ENCODE results near the gene PSME3.

PSME3 gene

DNA sequence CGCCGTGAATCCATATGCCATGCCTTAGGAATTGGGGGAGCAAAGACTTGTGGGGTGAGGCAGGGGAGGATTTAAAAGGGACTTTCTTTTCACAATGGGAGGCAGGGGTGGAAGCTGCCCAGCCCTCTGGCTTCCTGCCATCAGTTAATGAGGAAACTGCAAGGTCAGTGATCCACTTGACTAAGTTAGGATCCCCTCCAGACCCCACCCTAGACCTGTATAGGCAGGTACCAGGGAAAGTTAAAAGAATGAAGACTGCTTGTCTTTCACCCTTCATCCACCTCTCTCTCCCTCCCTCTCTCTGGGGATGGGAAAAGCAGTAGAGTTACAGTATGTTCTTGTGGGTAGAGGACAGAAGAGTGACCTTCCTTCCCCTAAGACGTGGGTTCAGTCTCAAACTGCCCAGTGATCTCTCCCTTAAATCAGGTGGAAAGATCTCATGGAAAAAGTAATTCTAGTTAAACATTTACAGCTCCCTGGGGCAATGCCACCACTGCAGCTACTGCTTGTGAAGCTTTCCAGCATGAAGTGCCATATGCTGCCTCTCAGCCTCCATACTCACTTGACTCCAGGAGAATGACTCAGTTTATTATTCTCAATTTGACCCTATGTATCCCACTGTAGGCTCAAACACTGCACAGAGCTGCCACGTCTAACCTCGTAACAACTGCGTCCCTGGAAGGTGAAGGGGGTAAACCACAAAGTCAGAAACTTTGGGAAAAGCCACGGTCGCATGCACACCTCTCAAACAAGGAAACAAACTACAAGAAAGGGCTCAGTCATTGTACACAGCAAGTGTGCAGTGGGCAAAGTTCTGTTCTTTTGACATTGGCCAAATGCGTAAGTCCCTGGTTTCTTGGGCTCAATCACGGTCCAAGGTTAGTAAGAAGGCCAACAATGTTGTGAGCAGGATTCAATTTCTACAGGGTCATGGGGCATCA, 35.9 kb upstream of the PSME3 start:
- Histone ChIP-seq H3K9me3 (no peaks in the 10 kb centered on the region), H3K27ac (no peak overlapping the region)
- intact Hi-C loops (cut with DNase I; ENCODE audit: low total_unique reads), result no loop called here

GRCh38 chr17:42798011-42798382, 35.2 kb upstream of the PSME3 start:
- DNase-seq, result no peak
- Histone ChIP-seq H3K4me1 (peaks cover 0 to 22% (median 19%) of the 10 kb centered on the region in 4 donors), H3K27me3 (no peaks in the 10 kb centered on the region), H3K9me3 (no peaks in the 10 kb centered on the region), H3K4me3 (peak overlapping the region; percentile 61 to 65), H3K36me3 (peaks cover 0 to 21% (median 4%) of the 10 kb centered on the region in 3 donors), H3K27ac (peak overlapping the region; percentile 67)
- intact Hi-C loops (cut with DNase I; ENCODE audit: low total_unique reads), result no loop called here
- TF ChIP-seq CTCF (IDR thresholded peaks at IDR 0.05), result no peak

More for the DNA sequence above, 35.9 kb upstream of the PSME3 start:
- no peak for TF ChIP-seq CTCF (IDR thresholded peaks at IDR 0.05)
- DNase-seq, result no peak
- no peaks in the 10 kb centered on the region for H3K27me3 ChIP-seq
- H3K36me3 ChIP-seq, result peaks cover 0 to 21% (median 4%) of the 10 kb centered on the region in 3 donors
- H3K4me3 ChIP-seq, result peak overlapping the region; percentile 61 to 65
- peaks cover 0 to 22% (median 19%) of the 10 kb centered on the region in 4 donors for H3K4me1 ChIP-seq

- peak; percentile 84 to 89 for DNase-seq
- no peak for TF ChIP-seq CTCF (IDR thresholded peaks at IDR 0.05)
- Histone ChIP-seq H3K9me3 (no peaks in the 10 kb centered on the region), H3K27ac (peak within 1 kb of the TSS; percentile 67), H3K4me1 (peaks cover 0 to 22% (median 19%) of the 10 kb centered on the region in 4 donors), H3K27me3 (no peaks in the 10 kb centered on the region), H3K4me3 (peak within 1 kb of the TSS; percentile 61 to 65), H3K36me3 (peaks cover 0 to 21% (median 4%) of the 10 kb centered on the region in 3 donors)
- intact Hi-C loops (cut with DNase I; ENCODE audit: low total_unique reads), result no loop called here
Measured at GRCh38 chr17:42798383-42799380, 34.5 kb upstream of the PSME3 start, which contains the start of the genes CNTD1 and COA3. CNTD1 (plus strand) TSS chr17:42798861; CDS start chr17:42799068, 207 bp downstream. COA3 (minus strand) TSS chr17:42798704; CDS start chr17:42798681, 23 bp downstream.

DNA sequence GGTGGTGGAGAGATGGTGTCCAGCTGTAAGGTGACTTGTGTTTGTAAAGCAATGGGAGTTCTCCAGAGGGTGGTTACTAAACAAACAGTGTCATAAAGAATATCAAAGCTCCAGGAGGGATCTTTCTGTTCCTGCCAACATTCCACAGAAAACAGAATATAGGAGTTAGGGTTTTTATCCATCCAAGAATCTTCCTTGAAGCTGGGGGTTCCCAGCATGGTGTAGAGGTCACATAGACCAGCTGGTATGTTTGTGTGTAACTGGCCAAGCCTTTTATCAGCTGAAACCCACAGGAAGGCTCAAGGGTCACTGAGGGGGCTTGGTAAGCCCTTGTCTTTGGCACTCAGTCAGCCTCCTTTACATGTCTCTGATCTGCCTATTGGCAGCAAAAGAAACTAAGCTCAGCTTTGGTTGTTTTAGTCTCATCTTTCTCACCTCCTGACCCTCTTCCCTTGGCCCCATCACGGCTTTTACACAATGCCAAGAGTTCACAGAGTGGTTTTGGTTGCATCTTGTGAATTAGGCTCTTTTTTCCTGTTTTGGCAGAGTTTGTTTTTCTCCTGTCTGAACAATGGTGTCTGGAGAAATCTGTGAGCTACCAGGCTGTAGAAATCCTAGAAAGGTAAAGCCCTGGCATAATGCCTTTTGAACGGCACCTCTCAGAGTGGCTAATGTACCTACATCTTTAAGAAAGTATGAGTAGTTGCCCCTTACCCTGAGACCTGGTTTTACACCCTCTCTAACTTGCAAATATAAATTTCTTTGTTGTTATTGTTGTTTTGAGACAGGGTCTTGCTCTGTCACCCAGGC, 29.9 kb upstream of the PSME3 start:
- no peak for TF ChIP-seq CTCF (IDR thresholded peaks at IDR 0.05)
- no peak overlapping the region for H3K4me3 ChIP-seq
- intact Hi-C loops (cut with DNase I; ENCODE audit: low total_unique reads), result no loop called here
- H3K27me3 ChIP-seq, result no peaks in the 10 kb centered on the region
- no peaks in the 10 kb centered on the region for H3K9me3 ChIP-seq
- H3K27ac ChIP-seq, result no peak overlapping the region
- H3K36me3 ChIP-seq, result no peaks in the 10 kb centered on the region
- H3K4me1 ChIP-seq, result peaks cover 0 to 7% (median 5%) of the 10 kb centered on the region in 4 donors
- no peak for DNase-seq

Data from tibial artery (tissue), 4 donors.